ENCODE measurements around the gene LRMDA.

DNA sequence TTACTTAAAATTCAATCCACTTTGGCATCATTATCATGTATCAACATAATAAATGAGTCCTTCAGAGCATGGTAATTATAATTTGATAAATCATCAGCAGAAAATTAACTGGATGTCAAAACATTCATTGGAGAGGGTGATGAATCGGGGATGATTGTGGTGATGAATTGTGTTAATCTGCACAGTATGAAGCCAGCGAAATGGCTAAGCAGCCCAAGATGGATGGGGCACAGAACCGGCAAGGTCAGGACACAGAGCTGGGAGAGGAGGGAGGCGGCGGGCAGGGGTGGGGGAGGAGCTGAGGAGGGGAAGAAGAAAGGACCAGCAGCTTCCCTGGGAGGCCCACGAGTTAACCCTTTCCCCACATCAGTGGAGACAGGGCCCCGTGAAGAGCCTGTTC, 536.1 kb downstream of the LRMDA start:
- TF ChIP-seq, protein P1, sequence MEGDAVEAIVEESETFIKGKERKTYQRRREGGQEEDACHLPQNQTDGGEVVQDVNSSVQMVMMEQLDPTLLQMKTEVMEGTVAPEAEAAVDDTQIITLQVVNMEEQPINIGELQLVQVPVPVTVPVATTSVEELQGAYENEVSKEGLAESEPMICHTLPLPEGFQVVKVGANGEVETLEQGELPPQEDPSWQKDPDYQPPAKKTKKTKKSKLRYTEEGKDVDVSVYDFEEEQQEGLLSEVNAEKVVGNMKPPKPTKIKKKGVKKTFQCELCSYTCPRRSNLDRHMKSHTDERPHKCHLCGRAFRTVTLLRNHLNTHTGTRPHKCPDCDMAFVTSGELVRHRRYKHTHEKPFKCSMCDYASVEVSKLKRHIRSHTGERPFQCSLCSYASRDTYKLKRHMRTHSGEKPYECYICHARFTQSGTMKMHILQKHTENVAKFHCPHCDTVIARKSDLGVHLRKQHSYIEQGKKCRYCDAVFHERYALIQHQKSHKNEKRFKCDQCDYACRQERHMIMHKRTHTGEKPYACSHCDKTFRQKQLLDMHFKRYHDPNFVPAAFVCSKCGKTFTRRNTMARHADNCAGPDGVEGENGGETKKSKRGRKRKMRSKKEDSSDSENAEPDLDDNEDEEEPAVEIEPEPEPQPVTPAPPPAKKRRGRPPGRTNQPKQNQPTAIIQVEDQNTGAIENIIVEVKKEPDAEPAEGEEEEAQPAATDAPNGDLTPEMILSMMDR (IDR thresholded peaks at IDR 0.05) = no peak
- TF ChIP-seq POLR2A (IDR thresholded peaks at IDR 0.05) = no peak
